ENCODE data around the gene SPATA24. TPM values are rescaled to one million over a fixed set of nuclear protein-coding genes. Genes with fewer than 3 reads are reported as not detected.
"Not testable (repeated sequence)": the region's sequence is repeated elsewhere in the genome, so short reads cannot be mapped to it uniquely, and the experiment has no call there.

Gene SPATA24
- polyA plus RNA-seq, 1 experiment, result 3.9 TPM

DNA sequence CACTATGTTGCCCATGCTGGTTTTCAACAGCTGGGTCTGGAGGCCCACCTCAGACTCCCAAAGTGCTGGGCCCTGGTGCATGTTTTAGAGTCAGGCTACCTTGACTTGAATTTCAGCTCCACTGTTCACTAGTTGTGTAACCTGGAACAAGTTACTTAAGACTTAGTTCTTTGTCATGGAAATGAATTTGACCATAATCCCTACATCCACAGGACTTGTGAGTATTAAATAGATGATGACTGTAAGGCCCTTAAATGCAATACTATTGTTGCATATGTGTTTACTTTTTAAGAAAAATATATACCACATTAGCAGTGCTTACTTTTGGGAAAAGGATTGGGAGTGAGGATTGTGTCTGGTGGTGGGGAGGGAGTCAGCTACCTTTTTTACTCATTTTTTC, 45.8 kb downstream of the SPATA24 start:
- CTCF ChIA-PET, result interaction anchor here (0.6 to 3.0 kb wide), 3 partner anchors 16 to 989 kb away, joined by 4 to 15 read pairs (median 7); partner anchors contain the start of gene PAIP2
- H3K4me3 ChIP-seq (ENCODE audit: low read depth, low read length), result no peak overlapping the region

GRCh38 chr5:139355900-139356299, 48.0 kb downstream of the SPATA24 start:
- POLR2A ChIA-PET; H3K4me3 ChIP-seq (ENCODE audit: low read depth, low read length); DNase-seq (ENCODE audit: low read depth, low spot score); H3K27me3 ChIP-seq (ENCODE audit: control insufficient read depth, insufficient read depth, low read length); H3K9me3 ChIP-seq (ENCODE audit: control insufficient read depth, insufficient read depth, low read length); H3K27ac ChIP-seq (ENCODE audit: low read depth, low read length): not testable (repeated sequence)
- CTCF ChIA-PET, result interaction anchor here (0.6 to 3.0 kb wide), 2 partner anchors 14 to 44 kb away, joined by 3 to 15 read pairs; partner anchors contain the start of gene PAIP2

More for the DNA sequence above, 45.8 kb downstream of the SPATA24 start:
- H3K27ac ChIP-seq (ENCODE audit: low read depth, low read length), result no peak overlapping the region
- TF ChIP-seq, protein P1, sequence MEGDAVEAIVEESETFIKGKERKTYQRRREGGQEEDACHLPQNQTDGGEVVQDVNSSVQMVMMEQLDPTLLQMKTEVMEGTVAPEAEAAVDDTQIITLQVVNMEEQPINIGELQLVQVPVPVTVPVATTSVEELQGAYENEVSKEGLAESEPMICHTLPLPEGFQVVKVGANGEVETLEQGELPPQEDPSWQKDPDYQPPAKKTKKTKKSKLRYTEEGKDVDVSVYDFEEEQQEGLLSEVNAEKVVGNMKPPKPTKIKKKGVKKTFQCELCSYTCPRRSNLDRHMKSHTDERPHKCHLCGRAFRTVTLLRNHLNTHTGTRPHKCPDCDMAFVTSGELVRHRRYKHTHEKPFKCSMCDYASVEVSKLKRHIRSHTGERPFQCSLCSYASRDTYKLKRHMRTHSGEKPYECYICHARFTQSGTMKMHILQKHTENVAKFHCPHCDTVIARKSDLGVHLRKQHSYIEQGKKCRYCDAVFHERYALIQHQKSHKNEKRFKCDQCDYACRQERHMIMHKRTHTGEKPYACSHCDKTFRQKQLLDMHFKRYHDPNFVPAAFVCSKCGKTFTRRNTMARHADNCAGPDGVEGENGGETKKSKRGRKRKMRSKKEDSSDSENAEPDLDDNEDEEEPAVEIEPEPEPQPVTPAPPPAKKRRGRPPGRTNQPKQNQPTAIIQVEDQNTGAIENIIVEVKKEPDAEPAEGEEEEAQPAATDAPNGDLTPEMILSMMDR (IDR thresholded peaks at IDR 0.05; ENCODE audit: low read depth, low read length), result no peak
- POLR2A ChIA-PET, result no interaction called here
- H3K27me3 ChIP-seq (ENCODE audit: control insufficient read depth, insufficient read depth, low read length), result no peaks in the 10 kb centered on the region
- H3K9me3 ChIP-seq (ENCODE audit: control insufficient read depth, insufficient read depth, low read length), result peaks cover 3% of the 10 kb centered on the region; the same call in 1 of the 2 replicates
- DNase-seq (ENCODE audit: low read depth, low spot score), result no peak

- DNase-seq (ENCODE audit: low read depth, low spot score), result no peak
- no peak overlapping the region for H3K27ac ChIP-seq (ENCODE audit: low read depth, low read length)
- TF ChIP-seq, protein P1 (IDR thresholded peaks at IDR 0.05; ENCODE audit: low read depth, low read length), result no peak
- POLR2A ChIA-PET, result no interaction called here
- CTCF ChIA-PET, result interaction anchor here (1.3 kb wide), 1 partner anchor 12 kb away, joined by 3 read pairs; no protein-coding TSS in a partner anchor
- H3K4me3 ChIP-seq (ENCODE audit: low read depth, low read length), result no peak overlapping the region
- H3K27me3 ChIP-seq (ENCODE audit: control insufficient read depth, insufficient read depth, low read length), result no peaks in the 10 kb centered on the region
- peaks cover 3% of the 10 kb centered on the region; the same call in 1 of the 2 replicates for H3K9me3 ChIP-seq (ENCODE audit: control insufficient read depth, insufficient read depth, low read length)
These were observed 49.7 kb downstream of the SPATA24 start for GRCh38 chr5:139354186-139354585.

DNA sequence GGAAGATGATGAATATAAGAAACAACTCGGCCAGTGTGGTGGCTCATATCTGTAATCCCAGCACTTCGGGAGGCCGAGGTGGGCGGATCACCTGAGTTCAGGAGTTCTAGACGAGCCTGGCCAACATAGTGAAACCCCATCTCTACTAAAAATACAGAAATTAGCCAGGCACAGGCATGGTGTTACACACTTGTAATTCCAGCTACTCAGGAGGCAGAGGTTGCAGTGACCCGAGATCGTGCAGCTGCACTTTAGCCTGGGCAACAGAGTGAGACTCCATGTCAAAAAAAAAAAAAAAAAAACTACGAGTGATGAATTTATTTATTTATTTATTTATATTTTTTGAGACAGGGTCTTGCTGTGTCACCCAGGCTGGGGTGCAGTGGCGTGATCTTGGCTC, 56.0 kb downstream of the SPATA24 start:
- DNase-seq (ENCODE audit: low read depth, low spot score); H3K27me3 ChIP-seq (ENCODE audit: control insufficient read depth, insufficient read depth, low read length); CTCF ChIA-PET; H3K4me3 ChIP-seq (ENCODE audit: low read depth, low read length); H3K9me3 ChIP-seq (ENCODE audit: control insufficient read depth, insufficient read depth, low read length); H3K27ac ChIP-seq (ENCODE audit: low read depth, low read length): not testable (repeated sequence)
- POLR2A ChIA-PET, result interaction anchor here (0.6 kb wide), 1 partner anchor 15 kb away, joined by 3 read pairs; no protein-coding TSS in a partner anchor

Small RNA genes within 50 kb of the gene (small RNA-seq; reads per million reads assigned to genes)
- gene RNU5B-4P (ENCODE audit: insufficient read length, low read depth), result not detected

Other genes starting within 250 kb of the SPATA24 start
- gene SIL1, start 205.7 kb downstream of the SPATA24 start, polyA plus RNA-seq (2011; rRNA removed), result 57.9 and 64.6 TPM in 2 replicates
- gene MATR3, start 110.3 kb downstream of the SPATA24 start, polyA plus RNA-seq (2011; rRNA removed), result 142 and 166 TPM in 2 replicates
- gene PAIP2, start 62.2 kb downstream of the SPATA24 start, polyA plus RNA-seq (2011; rRNA removed), result 76.3 and 113 TPM in 2 replicates
- 0.10 TPM in 1 of 2 replicates, not detected in the other for gene SLC23A1, start 20.8 kb downstream of the SPATA24 start, polyA plus RNA-seq (2011; rRNA removed)
- not detected in 2 replicates for gene MZB1, start 14.2 kb downstream of the SPATA24 start, polyA plus RNA-seq (2011; rRNA removed)
- gene PROB1, start 9.0 kb downstream of the SPATA24 start, polyA plus RNA-seq (2011; rRNA removed), result 0.19 and 0.25 TPM in 2 replicates
- 12.7 and 17.7 TPM in 2 replicates for gene DNAJC18, start 35.4 kb upstream of the SPATA24 start, polyA plus RNA-seq (2011; rRNA removed)
- 0.82 and 1.1 TPM in 2 replicates for gene ECSCR, start 58.7 kb upstream of the SPATA24 start, polyA plus RNA-seq (2011; rRNA removed)
- not detected in 2 replicates for gene SMIM33, start 66.9 kb upstream of the SPATA24 start, polyA plus RNA-seq (2011; rRNA removed)
- 50.6 and 66.9 TPM in 2 replicates for gene STING1, start 78.7 kb upstream of the SPATA24 start, polyA plus RNA-seq (2011; rRNA removed)
- 51.5 and 60.9 TPM in 2 replicates for gene UBE2D2, start 157.2 kb upstream of the SPATA24 start, polyA plus RNA-seq (2011; rRNA removed)
- gene CXXC5, start 244.3 kb upstream of the SPATA24 start, polyA plus RNA-seq (2011; rRNA removed), result 21.3 and 21.5 TPM in 2 replicates

Data from AG04450 (cell line).